HL-60 (cell line): ENCODE data around the gene IRAG1.

ENCODE experiments used
- CTCF ChIP-seq: IDR thresholded peaks from one replicate; pipeline ENCODE4 v1.5.1; 2011; ENCODE audit warnings: low read length, control low read depth, inconsistent platforms; ENCODE audit not compliant: insufficient read depth
- POLR2AphosphoS5 ChIP-seq: IDR thresholded peaks from 2 replicates; pipeline ENCODE4 v1.6.1; 2012; ENCODE audit warnings: low read depth

GRCh38 chr11:10664496-10664895, 29.1 kb downstream of the IRAG1 start:
- TF ChIP-seq CTCF (no peak), POLR2AphosphoS5 (no peak)
